ENCODE data around the gene UBXN7.
"Not testable (repeated sequence)": the region's sequence is repeated elsewhere in the genome, so short reads cannot be mapped to it uniquely, and the experiment has no call there.

Gene UBXN7, protein sequence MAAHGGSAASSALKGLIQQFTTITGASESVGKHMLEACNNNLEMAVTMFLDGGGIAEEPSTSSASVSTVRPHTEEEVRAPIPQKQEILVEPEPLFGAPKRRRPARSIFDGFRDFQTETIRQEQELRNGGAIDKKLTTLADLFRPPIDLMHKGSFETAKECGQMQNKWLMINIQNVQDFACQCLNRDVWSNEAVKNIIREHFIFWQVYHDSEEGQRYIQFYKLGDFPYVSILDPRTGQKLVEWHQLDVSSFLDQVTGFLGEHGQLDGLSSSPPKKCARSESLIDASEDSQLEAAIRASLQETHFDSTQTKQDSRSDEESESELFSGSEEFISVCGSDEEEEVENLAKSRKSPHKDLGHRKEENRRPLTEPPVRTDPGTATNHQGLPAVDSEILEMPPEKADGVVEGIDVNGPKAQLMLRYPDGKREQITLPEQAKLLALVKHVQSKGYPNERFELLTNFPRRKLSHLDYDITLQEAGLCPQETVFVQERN

DNA sequence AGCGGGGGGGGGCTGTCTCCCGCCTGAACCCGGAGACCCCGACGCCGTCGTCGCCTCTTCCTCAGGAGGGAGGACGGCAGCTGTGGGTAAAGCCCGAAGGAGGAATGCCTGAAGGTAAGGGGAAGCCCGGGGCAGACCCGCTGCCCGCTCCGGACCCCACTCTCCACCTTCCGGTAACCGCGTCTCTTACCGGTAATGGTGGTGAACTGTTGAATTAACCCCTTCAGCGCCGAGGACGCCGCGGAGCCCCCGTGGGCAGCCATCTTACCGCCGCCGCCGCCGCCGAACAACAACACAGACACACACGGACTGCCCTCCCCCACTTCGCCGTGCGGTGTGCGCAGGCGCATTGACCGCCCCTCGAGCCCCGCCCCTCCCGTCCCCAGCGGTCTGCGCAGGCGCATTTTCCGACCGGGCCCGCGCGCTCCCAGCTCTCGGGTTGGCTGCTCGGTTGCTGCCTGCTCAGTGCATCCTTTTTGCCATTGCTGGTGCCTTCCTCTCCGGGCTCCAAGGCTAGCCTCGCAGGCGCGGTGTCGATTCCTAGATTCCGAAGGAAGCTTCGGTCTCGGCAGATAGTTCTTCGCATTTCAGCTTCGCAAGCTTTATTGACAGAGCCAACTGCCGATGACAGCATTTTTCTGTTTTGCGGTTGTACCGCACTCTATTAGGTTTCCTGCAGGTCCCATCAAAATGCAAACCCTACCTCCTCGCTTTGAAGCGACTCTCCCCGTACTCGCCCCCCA lies at the start of gene UBXN7:
Gene UBXN7, minus strand, starts transcription at position 291 of the 743 bp plus-strand sequence. Its CDS starts 28 bp downstream, at position 263.
- H3K9ac ChIP-seq (ENCODE audit: low read length): peak within 1 kb of the TSS; percentile 92
- peak within 1 kb of the TSS; percentile 81 for H3K27ac ChIP-seq (ENCODE audit: low read length)
- H3K4me1 ChIP-seq (ENCODE audit: low read length): peaks cover 10% of the 10 kb centered on the region; the same call in 1 of the 2 replicates
- peaks cover 31% of the 10 kb centered on the region for H4K20me1 ChIP-seq (ENCODE audit: insufficient read depth, low read length)
- peaks cover 5% of the 10 kb centered on the region for H3K36me3 ChIP-seq (replicated peaks; ENCODE audit: low read depth, low read length)
- H3K4me2 ChIP-seq (ENCODE audit: low read length): peak within 1 kb of the TSS; percentile 72
- TF ChIP-seq EZH2phosphoT487 (IDR thresholded peaks at IDR 0.05; ENCODE audit: low read depth): no peak
- H3K27me3 ChIP-seq (ENCODE audit: low read depth, low read length): no peaks in the 10 kb centered on the region
- H2AFZ ChIP-seq (ENCODE audit: low read depth, low read length): peak within 1 kb of the TSS; percentile 81
- H3K79me2 ChIP-seq (ENCODE audit: low read length): peaks cover 49% of the 10 kb centered on the region
- H3K4me3 ChIP-seq (ENCODE audit: low read length): peak within 1 kb of the TSS; percentile 98
- no peaks in the 10 kb centered on the region for H3K9me3 ChIP-seq (ENCODE audit: insufficient read depth, low read length)

DNA sequence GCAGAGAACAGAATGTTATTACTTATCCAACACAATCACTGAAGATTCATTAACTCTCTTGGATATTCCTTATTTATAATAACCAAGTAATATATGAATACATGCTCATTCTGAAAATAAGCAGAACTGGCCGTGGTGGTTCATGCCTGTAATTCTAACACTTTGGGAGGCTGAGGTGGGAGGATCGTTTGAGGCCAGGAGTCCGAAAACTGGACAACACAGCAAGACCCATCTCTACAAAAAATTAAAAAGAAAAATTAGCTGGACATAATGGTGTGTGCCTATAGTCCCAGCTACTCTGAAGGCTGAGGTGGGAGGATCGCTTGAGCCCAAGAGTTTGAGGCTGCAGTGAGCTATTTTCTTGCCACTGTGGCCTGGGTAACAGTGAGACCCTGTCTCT lies 45.5 kb upstream of the UBXN7 start:
- H3K27me3 ChIP-seq (ENCODE audit: low read depth, low read length): no peaks in the 10 kb centered on the region
- no peak for TF ChIP-seq EZH2phosphoT487 (IDR thresholded peaks at IDR 0.05; ENCODE audit: low read depth)
- no peak overlapping the region for H3K27ac ChIP-seq (ENCODE audit: low read length)
- no peak overlapping the region for H3K4me2 ChIP-seq (ENCODE audit: low read length)
- H3K4me1 ChIP-seq (ENCODE audit: low read length): no peaks in the 10 kb centered on the region
- H3K79me2 ChIP-seq (ENCODE audit: low read length): no peaks in the 10 kb centered on the region; the same call in 1 of the 2 replicates
- no peaks in the 10 kb centered on the region for H4K20me1 ChIP-seq (ENCODE audit: insufficient read depth, low read length)
- H3K9me3 ChIP-seq (ENCODE audit: insufficient read depth, low read length): no peaks in the 10 kb centered on the region
- H3K4me3 ChIP-seq (ENCODE audit: low read length): no peak overlapping the region
- H3K36me3 ChIP-seq (replicated peaks; ENCODE audit: low read depth, low read length): peaks cover 51% of the 10 kb centered on the region
- no peak overlapping the region for H2AFZ ChIP-seq (ENCODE audit: low read depth, low read length)
- no peak overlapping the region for H3K9ac ChIP-seq (ENCODE audit: low read length)

DNA sequence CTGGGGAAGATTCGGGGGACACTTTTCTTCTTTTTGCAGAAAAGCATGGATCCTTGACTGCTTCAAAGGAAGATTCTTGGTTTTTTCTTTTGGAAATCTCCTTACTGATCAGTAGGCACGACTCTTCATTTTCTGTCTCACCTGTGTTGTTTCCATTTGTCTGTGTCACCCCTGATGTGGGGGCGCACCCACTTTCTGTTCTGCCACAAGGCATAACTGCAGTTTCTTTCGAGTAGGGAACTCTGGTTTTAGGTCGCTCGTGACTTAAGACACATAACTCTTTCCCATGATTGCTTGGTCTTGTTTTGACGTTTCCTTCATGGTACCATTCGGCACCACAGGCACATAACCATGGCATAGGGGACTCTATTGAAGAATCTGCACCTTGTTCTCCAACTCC lies 40.1 kb upstream of the UBXN7 start:
- no peak overlapping the region for H3K4me3 ChIP-seq (ENCODE audit: low read length)
- H3K79me2 ChIP-seq (ENCODE audit: low read length): peaks cover 14% of the 10 kb centered on the region
- TF ChIP-seq, protein P1, sequence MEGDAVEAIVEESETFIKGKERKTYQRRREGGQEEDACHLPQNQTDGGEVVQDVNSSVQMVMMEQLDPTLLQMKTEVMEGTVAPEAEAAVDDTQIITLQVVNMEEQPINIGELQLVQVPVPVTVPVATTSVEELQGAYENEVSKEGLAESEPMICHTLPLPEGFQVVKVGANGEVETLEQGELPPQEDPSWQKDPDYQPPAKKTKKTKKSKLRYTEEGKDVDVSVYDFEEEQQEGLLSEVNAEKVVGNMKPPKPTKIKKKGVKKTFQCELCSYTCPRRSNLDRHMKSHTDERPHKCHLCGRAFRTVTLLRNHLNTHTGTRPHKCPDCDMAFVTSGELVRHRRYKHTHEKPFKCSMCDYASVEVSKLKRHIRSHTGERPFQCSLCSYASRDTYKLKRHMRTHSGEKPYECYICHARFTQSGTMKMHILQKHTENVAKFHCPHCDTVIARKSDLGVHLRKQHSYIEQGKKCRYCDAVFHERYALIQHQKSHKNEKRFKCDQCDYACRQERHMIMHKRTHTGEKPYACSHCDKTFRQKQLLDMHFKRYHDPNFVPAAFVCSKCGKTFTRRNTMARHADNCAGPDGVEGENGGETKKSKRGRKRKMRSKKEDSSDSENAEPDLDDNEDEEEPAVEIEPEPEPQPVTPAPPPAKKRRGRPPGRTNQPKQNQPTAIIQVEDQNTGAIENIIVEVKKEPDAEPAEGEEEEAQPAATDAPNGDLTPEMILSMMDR (IDR thresholded peaks at IDR 0.05; ENCODE audit: low read depth, low read length): no peak
- TF ChIP-seq EZH2phosphoT487 (IDR thresholded peaks at IDR 0.05; ENCODE audit: low read depth): no peak
- no peaks in the 10 kb centered on the region for H3K27me3 ChIP-seq (ENCODE audit: low read depth, low read length)
- no peaks in the 10 kb centered on the region for H3K9me3 ChIP-seq (ENCODE audit: insufficient read depth, low read length)
- H3K4me2 ChIP-seq (ENCODE audit: low read length): no peak overlapping the region
- H3K4me1 ChIP-seq (ENCODE audit: low read length): no peaks in the 10 kb centered on the region
- no peak overlapping the region for H3K9ac ChIP-seq (ENCODE audit: low read length)
- peaks cover 26% of the 10 kb centered on the region for H4K20me1 ChIP-seq (ENCODE audit: insufficient read depth, low read length)
- peaks cover 56% of the 10 kb centered on the region for H3K36me3 ChIP-seq (replicated peaks; ENCODE audit: low read depth, low read length)
- H2AFZ ChIP-seq (ENCODE audit: low read depth, low read length): no peak overlapping the region
- H3K27ac ChIP-seq (ENCODE audit: low read length): no peak overlapping the region

DNA sequence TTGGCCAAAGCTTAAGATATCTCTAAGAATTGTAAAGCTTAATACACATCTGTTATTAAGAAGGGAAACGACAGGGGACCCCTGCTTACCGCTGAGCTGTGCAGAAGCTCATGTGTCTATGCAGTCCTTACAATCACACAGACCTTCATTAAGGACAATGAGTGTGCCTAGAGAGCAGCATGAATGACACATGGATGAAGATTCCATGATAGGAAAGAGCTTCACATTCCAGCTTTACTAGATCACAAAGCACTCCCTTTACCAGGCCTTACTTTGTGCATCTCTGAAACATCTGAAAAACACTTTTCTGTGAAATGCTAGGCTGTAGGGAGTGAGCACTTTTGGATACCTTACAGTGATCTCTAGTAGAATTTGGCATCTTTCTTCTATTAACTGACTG lies 39.3 kb upstream of the UBXN7 start:
- no peak overlapping the region for H2AFZ ChIP-seq (ENCODE audit: low read depth, low read length)
- TF ChIP-seq EZH2phosphoT487 (IDR thresholded peaks at IDR 0.05; ENCODE audit: low read depth): no peak
- TF ChIP-seq, protein P1 (IDR thresholded peaks at IDR 0.05; ENCODE audit: low read depth, low read length): no peak
- H4K20me1 ChIP-seq (ENCODE audit: insufficient read depth, low read length): peaks cover 26% of the 10 kb centered on the region
- H3K27me3 ChIP-seq (ENCODE audit: low read depth, low read length): no peaks in the 10 kb centered on the region
- no peaks in the 10 kb centered on the region for H3K4me1 ChIP-seq (ENCODE audit: low read length)
- H3K27ac ChIP-seq (ENCODE audit: low read length): no peak overlapping the region
- H3K9me3 ChIP-seq (ENCODE audit: insufficient read depth, low read length): no peaks in the 10 kb centered on the region
- no peak overlapping the region for H3K4me2 ChIP-seq (ENCODE audit: low read length)
- H3K79me2 ChIP-seq (ENCODE audit: low read length): peaks cover 14% of the 10 kb centered on the region
- H3K9ac ChIP-seq (ENCODE audit: low read length): no peak overlapping the region
- no peak overlapping the region for H3K4me3 ChIP-seq (ENCODE audit: low read length)
- H3K36me3 ChIP-seq (replicated peaks; ENCODE audit: low read depth, low read length): peaks cover 51% of the 10 kb centered on the region

DNA sequence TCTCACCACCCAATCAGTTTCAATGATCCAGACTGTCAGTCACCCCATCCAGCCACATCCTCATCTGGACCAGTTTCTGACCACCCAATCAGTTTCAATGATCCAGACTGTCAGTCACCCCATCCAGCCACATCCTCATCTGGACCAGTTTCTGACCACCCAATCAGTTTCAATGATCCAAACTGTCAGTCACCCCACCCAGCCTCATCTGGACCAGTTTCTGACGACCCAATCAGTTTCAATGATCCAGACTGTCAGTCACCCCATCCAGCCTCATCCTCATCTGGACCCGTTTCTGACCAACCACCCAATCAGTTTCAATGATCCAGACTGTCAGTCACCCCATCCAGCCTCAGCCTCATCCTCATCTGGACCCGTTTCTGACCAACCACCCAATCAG lies 38.0 kb upstream of the UBXN7 start:
- H3K4me3 ChIP-seq (ENCODE audit: low read length); H3K9ac ChIP-seq (ENCODE audit: low read length); H3K4me1 ChIP-seq (ENCODE audit: low read length); H3K4me2 ChIP-seq (ENCODE audit: low read length); H3K27ac ChIP-seq (ENCODE audit: low read length); H3K27me3 ChIP-seq (ENCODE audit: low read depth, low read length); H3K9me3 ChIP-seq (ENCODE audit: insufficient read depth, low read length); H2AFZ ChIP-seq (ENCODE audit: low read depth, low read length): not testable (repeated sequence)
- Histone ChIP-seq H3K36me3 (replicated peaks; ENCODE audit: low read depth, low read length) (peaks cover 48% of the 10 kb centered on the region), H3K79me2 (ENCODE audit: low read length) (peaks cover 14% of the 10 kb centered on the region), H4K20me1 (ENCODE audit: insufficient read depth, low read length) (peaks cover 26% of the 10 kb centered on the region)

Measured in OCI-LY3 (cell line).